AG09319 (cell line): Measurements from ENCODE around the gene CLTA.
A peak's percentile ranks its signal among the peaks of the same experiment; 100 is the strongest.

ENCODE experiments used
- DNase-seq: peaks from one replicate; pipeline ENCODE4 v3.0.0-alpha.2; 2010; ENCODE audit warnings: low read depth; ENCODE audit errors: extremely low read depth
- TF ChIP-seq, protein P1 (sequence below): IDR thresholded peaks from 2 replicates; pipeline ENCODE4 v1.5.1; 2011; ENCODE audit warnings: low read depth, mild to moderate bottlenecking, inconsistent platforms, low read length, moderate library complexity

CLTA gene

DNA sequence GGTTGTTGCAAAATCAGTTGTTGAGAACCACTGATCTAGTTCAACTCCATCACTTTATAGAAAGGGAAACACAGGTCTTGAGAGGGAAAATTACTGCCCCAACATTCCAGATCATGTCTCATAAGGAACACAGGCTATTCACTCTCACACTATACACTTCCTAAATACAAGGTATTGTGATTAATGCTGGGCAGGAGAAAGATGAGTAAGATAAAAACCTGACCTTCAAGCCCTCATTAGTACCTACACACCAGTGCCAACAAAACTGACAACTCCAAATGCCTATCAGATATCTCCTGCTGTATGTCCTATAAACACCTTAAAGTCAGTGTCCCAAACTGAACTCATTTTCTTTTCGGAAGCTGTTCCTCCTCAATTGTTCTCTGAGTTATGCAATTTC, 59.4 kb downstream of the CLTA start:
- TF ChIP-seq, protein P1, sequence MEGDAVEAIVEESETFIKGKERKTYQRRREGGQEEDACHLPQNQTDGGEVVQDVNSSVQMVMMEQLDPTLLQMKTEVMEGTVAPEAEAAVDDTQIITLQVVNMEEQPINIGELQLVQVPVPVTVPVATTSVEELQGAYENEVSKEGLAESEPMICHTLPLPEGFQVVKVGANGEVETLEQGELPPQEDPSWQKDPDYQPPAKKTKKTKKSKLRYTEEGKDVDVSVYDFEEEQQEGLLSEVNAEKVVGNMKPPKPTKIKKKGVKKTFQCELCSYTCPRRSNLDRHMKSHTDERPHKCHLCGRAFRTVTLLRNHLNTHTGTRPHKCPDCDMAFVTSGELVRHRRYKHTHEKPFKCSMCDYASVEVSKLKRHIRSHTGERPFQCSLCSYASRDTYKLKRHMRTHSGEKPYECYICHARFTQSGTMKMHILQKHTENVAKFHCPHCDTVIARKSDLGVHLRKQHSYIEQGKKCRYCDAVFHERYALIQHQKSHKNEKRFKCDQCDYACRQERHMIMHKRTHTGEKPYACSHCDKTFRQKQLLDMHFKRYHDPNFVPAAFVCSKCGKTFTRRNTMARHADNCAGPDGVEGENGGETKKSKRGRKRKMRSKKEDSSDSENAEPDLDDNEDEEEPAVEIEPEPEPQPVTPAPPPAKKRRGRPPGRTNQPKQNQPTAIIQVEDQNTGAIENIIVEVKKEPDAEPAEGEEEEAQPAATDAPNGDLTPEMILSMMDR = no peak

DNA sequence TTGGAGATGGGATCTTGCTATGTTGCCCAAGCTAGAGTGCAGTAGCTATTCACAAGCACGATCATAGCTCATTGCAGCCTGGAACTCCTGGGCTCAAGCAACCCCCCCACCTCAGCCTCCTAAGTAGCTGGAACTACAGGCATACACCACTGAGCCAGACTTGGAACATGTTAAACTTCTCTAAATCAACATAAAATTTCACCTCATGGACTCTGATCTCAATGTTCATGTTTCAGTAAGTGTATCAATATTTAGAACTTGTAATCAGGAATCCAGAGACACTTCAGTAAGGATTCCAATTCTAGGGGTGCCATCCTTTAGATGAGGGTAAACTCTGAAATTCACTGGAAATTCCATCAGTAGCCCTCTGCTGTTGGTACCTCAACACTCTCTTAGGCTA, 60.7 kb downstream of the CLTA start:
- DNase-seq = no peak
- TF ChIP-seq, protein P1 = no peak

More for the DNA sequence above, 59.4 kb downstream of the CLTA start:
- DNase-seq = no peak

DNA sequence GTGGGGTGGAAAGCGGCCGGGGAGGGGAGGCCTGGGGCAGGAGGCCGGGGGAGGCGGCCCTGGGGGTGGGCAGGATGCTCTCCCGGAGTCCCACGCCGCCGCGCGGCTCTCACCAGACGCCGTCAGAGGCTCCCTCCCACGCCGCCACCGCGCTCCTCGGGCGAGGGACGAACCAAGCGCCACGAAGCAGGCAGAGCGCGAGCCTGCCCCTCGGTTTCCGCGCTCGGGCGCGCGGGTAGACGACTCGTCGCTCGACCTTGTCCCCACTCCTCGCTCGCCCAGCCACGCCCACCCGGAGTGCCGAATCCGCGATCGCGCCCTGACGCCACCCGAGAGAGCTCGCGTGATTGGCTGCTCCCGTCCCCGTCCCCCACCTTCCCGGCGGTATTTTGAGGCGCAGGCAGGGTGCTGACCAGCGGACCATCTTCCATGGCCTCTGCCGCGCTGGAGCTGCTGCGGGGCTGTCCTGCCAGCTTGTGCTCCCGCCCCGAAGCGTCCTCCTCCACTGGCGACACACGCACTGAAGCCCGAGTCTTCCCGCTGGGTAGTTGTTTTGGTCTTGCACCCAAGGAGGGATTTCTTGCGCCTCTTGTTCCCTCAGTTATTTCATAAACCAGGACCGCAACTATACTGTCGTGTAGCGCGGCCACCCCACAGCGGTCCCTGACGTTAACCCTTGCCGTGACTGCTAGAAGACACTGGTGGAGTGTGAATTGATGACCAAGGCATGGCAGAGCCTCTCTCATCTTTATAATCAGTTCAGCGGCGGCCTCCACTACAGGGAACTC, 67.7 kb downstream of the CLTA start, which contains the start of gene GNE:
TSS of gene GNE (minus strand) at position 241 of the 788 bp plus-strand sequence. CDS start 9,093 bp downstream, outside the sequence.
- TF ChIP-seq, protein P1 = no peak
- peak; percentile 86 for DNase-seq

DNA sequence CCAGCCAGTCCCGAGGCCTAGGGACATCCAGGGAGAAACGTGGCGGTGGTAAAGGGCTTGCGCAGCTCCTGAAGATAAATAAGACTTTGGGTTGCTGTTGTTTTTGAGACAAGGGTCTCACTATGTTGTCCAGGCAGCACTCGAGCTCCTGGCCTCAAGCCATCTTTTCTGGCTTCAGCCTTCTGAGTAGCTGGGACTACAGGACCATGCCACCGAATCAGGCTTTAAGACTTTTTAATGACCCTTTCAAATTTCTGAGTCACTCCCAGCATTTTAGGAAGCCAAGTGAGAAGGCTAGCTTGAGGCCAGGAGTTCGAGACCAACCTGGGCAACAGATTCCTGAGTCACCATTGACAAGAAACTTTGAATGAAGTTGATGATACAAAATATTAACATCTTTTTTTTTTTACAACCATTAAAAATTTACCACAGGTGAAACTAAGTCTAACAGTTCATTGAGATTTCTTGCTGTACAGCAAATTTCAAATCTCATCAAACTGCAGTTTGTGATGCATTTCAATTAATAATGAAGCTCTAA, 68.3 kb downstream of the CLTA start:
- no peak for DNase-seq
- TF ChIP-seq, protein P1 = no peak
